Neural progenitor cell (in vitro differentiated cells): ENCODE measurements around the gene AHI1. TPM values are rescaled to one million over a fixed set of nuclear protein-coding genes. Genes with fewer than 3 reads are reported as not detected.

Experiments
- DNase-seq: peaks from one replicate; pipeline ENCODE4 v3.0.0-alpha.2; 2016; ENCODE audit warnings: low spot score
- H2AFZ ChIP-seq: fragments of 200-600 bp; sonication (generic); replicated peaks from 2 replicates; pipeline ENCODE4 v1.6.1; 2016; ENCODE audit warnings: antibody characterized with exemption
- H3F3A ChIP-seq: fragments of 200-600 bp; sonication (generic); 2 replicates; pipeline ENCODE4 v1.6.1; 2016; ENCODE audit warnings: antibody characterized with exemption, low read depth
- H3K27ac ChIP-seq: fragments of 200-600 bp; sonication (generic); 2 replicates; pipeline ENCODE4 v1.5.1; 2016; ENCODE audit warnings: mild to moderate bottlenecking
- H3K27me3 ChIP-seq: fragments of 200-600 bp; sonication (generic); 2 replicates; pipeline ENCODE4 v1.6.1; 2016; ENCODE audit warnings: mild to moderate bottlenecking, moderate library complexity
- H3K36me3 ChIP-seq: fragments of 200-600 bp; sonication (generic); 2 replicates; pipeline ENCODE4 v1.5.1; 2016
- H3K4me1 ChIP-seq: fragments of 200-600 bp; sonication (generic); 2 replicates; pipeline ENCODE4 v1.6.1; 2016; ENCODE audit warnings: mixed run types
- H3K4me2 ChIP-seq: fragments of 200-600 bp; sonication (generic); 2 replicates; pipeline ENCODE4 v1.6.1; 2016
- H3K4me3 ChIP-seq: fragments of 200-600 bp; sonication (generic); 2 replicates; pipeline ENCODE4 v1.5.1; 2016
- H3K79me2 ChIP-seq: fragments of 200-600 bp; sonication (generic); 2 replicates; pipeline ENCODE4 v1.6.1; 2016; ENCODE audit warnings: low read depth
- H3K9ac ChIP-seq: fragments of 200-600 bp; sonication (generic); 2 replicates; pipeline ENCODE4 v1.6.1; 2016
- H3K9me3 ChIP-seq: fragments of 200-600 bp; sonication (generic); 2 replicates; pipeline ENCODE4 v1.5.1; 2016; ENCODE audit warnings: low read depth
- H4K20me1 ChIP-seq: fragments of 200-600 bp; sonication (generic); 2 replicates; pipeline ENCODE4 v1.6.1; 2016; ENCODE audit warnings: low read depth
- H3K27ac Mint-ChIP-seq: 3 replicates; pipeline ENCODE4 v1.8.0; 2021; ENCODE audit warnings: mixed read lengths
- H3K27me3 Mint-ChIP-seq: 2 replicates; pipeline ENCODE4 v1.8.0; 2022; ENCODE audit warnings: low read depth, mild to moderate bottlenecking, inconsistent platforms, moderate library complexity, mixed read lengths; ENCODE audit not compliant: insufficient read depth
- H3K36me3 Mint-ChIP-seq: 3 replicates; pipeline ENCODE4 v1.8.0; 2021; ENCODE audit warnings: mixed read lengths
- H3K4me1 Mint-ChIP-seq: 3 replicates; pipeline ENCODE4 v1.8.0; 2021; ENCODE audit warnings: mixed read lengths
- H3K4me3 Mint-ChIP-seq: 3 replicates; pipeline ENCODE4 v1.8.0; 2021; ENCODE audit warnings: mild to moderate bottlenecking, moderate library complexity, mixed read lengths
- H3K9me3 Mint-ChIP-seq: 3 replicates; pipeline ENCODE4 v1.8.0; 2020; ENCODE audit warnings: mixed read lengths
- CTCF ChIP-seq: fragments of 200-600 bp; sonication (generic); IDR thresholded peaks from 2 replicates; pipeline ENCODE4 v1.5.1; 2017; ENCODE audit warnings: antibody characterized with exemption, mild to moderate bottlenecking
- EZH2 ChIP-seq: fragments of 200-600 bp; sonication (generic); IDR thresholded peaks from 2 replicates; pipeline ENCODE4 v1.6.1; 2017; ENCODE audit warnings: antibody characterized with exemption, mild to moderate bottlenecking, moderate library complexity
- EZH2phosphoT487 ChIP-seq: fragments of 200-600 bp; sonication (generic); IDR thresholded peaks from 2 replicates; pipeline ENCODE4 v1.6.1; 2017; ENCODE audit warnings: antibody characterized with exemption
- total RNA-seq: library from RNA; depleted of rRNA; stranded (reverse); fragments of >200 nt; gene quantifications from 2 replicates; pipeline ENCODE4 v1.2.3, GENCODE V29; 2015; ENCODE audit warnings: low replicate concordance

The AHI1 gene
- total RNA-seq, 1 donor from 2014 or later = 26.2 TPM

GRCh38 chr6:135428078-135428477, 69.5 kb downstream of the AHI1 start:
- no peaks in the 10 kb centered on the region for H3K27me3 ChIP-seq
- H3K27me3 Mint-ChIP-seq = no peaks in the 10 kb centered on the region
- no peak for DNase-seq
- no peak overlapping the region for H3K4me2 ChIP-seq
- no peak overlapping the region for H3K4me3 ChIP-seq
- no peaks in the 10 kb centered on the region for H3K4me1 Mint-ChIP-seq
- TF ChIP-seq EZH2 = no peak
- TF ChIP-seq CTCF = no peak
- no peak for TF ChIP-seq EZH2phosphoT487
- H3K27ac ChIP-seq = no peak overlapping the region
- no peaks in the 10 kb centered on the region for H3K36me3 Mint-ChIP-seq
- no peaks in the 10 kb centered on the region for H3K9me3 ChIP-seq
- H2AFZ ChIP-seq = no peak overlapping the region
- peaks cover 3% of the 10 kb centered on the region for H3K36me3 ChIP-seq
- H4K20me1 ChIP-seq = no peaks in the 10 kb centered on the region
- no peaks in the 10 kb centered on the region for H3K79me2 ChIP-seq
- H3F3A ChIP-seq = peaks cover 4% of the 10 kb centered on the region
- no peak overlapping the region for H3K27ac Mint-ChIP-seq
- no peaks in the 10 kb centered on the region for H3K9me3 Mint-ChIP-seq
- no peak overlapping the region for H3K9ac ChIP-seq
- H3K4me3 Mint-ChIP-seq = no peak overlapping the region
- H3K4me1 ChIP-seq = no peaks in the 10 kb centered on the region

GRCh38 chr6:135426833-135427232, 70.7 kb downstream of the AHI1 start:
- H3K4me1 ChIP-seq = no peaks in the 10 kb centered on the region
- no peaks in the 10 kb centered on the region for H3K79me2 ChIP-seq
- H3K4me3 ChIP-seq = no peak overlapping the region
- H3K4me3 Mint-ChIP-seq = no peak overlapping the region
- no peak overlapping the region for H3K9ac ChIP-seq
- H3K4me2 ChIP-seq = no peak overlapping the region
- no peaks in the 10 kb centered on the region for H3K4me1 Mint-ChIP-seq
- H3K27me3 Mint-ChIP-seq = no peaks in the 10 kb centered on the region
- no peaks in the 10 kb centered on the region for H3K27me3 ChIP-seq
- H2AFZ ChIP-seq = no peak overlapping the region
- no peak for DNase-seq
- no peak overlapping the region for H3K27ac ChIP-seq
- no peaks in the 10 kb centered on the region for H4K20me1 ChIP-seq
- no peaks in the 10 kb centered on the region for H3K9me3 Mint-ChIP-seq
- no peaks in the 10 kb centered on the region for H3K9me3 ChIP-seq
- H3F3A ChIP-seq = peaks cover 4% of the 10 kb centered on the region
- TF ChIP-seq EZH2 (no peak), EZH2phosphoT487 (no peak), CTCF (no peak)
- peaks cover 3% of the 10 kb centered on the region for H3K36me3 ChIP-seq
- H3K27ac Mint-ChIP-seq = no peak overlapping the region
- no peaks in the 10 kb centered on the region for H3K36me3 Mint-ChIP-seq

- Histone ChIP-seq H3K27me3 (no peaks in the 10 kb centered on the region), H3K9ac (no peak overlapping the region), H4K20me1 (no peaks in the 10 kb centered on the region), H2AFZ (no peak overlapping the region), H3K9me3 (no peaks in the 10 kb centered on the region), H3K27ac (no peak overlapping the region), H3K36me3 (no peaks in the 10 kb centered on the region), H3K4me3 (no peak overlapping the region), H3K4me1 (no peaks in the 10 kb centered on the region), H3K79me2 (no peaks in the 10 kb centered on the region), H3F3A (peaks cover 4% of the 10 kb centered on the region), H3K4me2 (no peak overlapping the region)
- Mint-ChIP-seq H3K27ac (no peak overlapping the region), H3K4me3 (no peak overlapping the region), H3K4me1 (no peaks in the 10 kb centered on the region), H3K36me3 (no peaks in the 10 kb centered on the region), H3K27me3 (no peaks in the 10 kb centered on the region), H3K9me3 (no peaks in the 10 kb centered on the region)
- no peak for DNase-seq
- TF ChIP-seq EZH2phosphoT487 = no peak
- TF ChIP-seq CTCF = no peak
- TF ChIP-seq EZH2 = no peak
These were observed 73.2 kb downstream of the AHI1 start for GRCh38 chr6:135424385-135424784.
